ENCODE measurements around the gene GRK3.

Gene GRK3

DNA sequence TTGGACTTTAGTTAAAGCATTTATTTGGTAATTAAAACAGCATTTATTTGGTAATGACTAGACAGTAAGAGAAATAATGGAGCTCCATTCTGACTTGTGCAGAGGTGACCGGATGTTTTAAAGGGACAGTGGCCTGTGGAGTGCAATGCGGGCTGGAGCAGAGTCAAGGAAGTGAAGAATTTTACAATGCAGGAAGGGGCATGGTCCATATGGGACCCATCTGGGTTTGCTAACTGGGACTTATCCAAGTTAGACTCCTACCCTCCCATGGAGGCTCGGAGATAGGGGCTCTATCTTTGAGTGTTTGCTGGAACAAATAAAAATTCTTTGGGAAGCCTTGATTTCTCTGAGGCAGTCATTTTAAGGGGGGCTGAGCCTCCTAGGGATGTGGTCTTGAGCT lies 117.6 kb downstream of the GRK3 start:
- Mint-ChIP-seq H3K4me1 (no peaks in the 10 kb centered on the region), H3K36me3 (peaks cover 27% of the 10 kb centered on the region), H3K27me3 (no peaks in the 10 kb centered on the region), H3K27ac (peak overlapping the region; percentile 34), H3K9me3 (no peaks in the 10 kb centered on the region), H3K4me3 (no peak overlapping the region)
- CTCF ChIA-PET, result no interaction called here
- no peak for DNase-seq

DNA sequence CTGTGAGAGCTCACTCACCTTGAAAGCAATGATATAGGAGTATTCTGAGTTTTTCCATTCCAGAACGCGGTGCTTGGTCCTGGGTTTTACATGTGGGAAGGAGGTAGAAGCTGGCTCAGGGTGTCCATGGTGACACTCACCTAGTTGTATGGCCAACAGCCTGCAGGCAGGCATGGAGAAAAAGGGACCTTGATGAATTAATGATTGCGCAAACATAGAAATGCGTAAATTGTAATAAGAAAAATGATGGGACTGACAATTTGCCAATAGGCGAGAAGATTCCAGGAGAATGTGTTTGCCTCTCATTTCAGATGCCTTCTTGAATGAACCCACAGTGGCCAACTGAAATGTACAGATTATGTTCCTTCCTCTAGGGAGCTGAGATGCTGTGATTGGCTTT lies 124.2 kb downstream of the GRK3 start:
- CTCF ChIA-PET, result no interaction called here
- peaks cover 41% of the 10 kb centered on the region for H3K36me3 Mint-ChIP-seq

GRCh38 chr22:25689631-25690030 lies 125.2 kb downstream of the GRK3 start:
- Mint-ChIP-seq H3K9me3 (no peaks in the 10 kb centered on the region), H3K27me3 (no peaks in the 10 kb centered on the region), H3K4me1 (no peaks in the 10 kb centered on the region), H3K27ac (no peak overlapping the region), H3K4me3 (no peak overlapping the region), H3K36me3 (peaks cover 39% of the 10 kb centered on the region)
- no peak for DNase-seq
- CTCF ChIA-PET, result no interaction called here

More for the DNA sequence above, 124.2 kb downstream of the GRK3 start:
- Mint-ChIP-seq H3K27ac (no peak overlapping the region), H3K9me3 (no peaks in the 10 kb centered on the region), H3K27me3 (no peaks in the 10 kb centered on the region), H3K4me1 (no peaks in the 10 kb centered on the region), H3K4me3 (no peak overlapping the region)
- DNase-seq, result no peak

- Mint-ChIP-seq H3K27ac (no peak overlapping the region), H3K9me3 (no peaks in the 10 kb centered on the region), H3K36me3 (peaks cover 45% of the 10 kb centered on the region), H3K27me3 (no peaks in the 10 kb centered on the region), H3K4me3 (no peak overlapping the region), H3K4me1 (no peaks in the 10 kb centered on the region)
- CTCF ChIA-PET, result no interaction called here
- no peak for DNase-seq
These were observed 126.3 kb downstream of the GRK3 start for GRCh38 chr22:25690798-25691197.

GRCh38 chr22:25692397-25693267 lies 128.2 kb downstream of the GRK3 start:
- CTCF ChIA-PET, result interaction anchor here (0.9 to 1.2 kb wide), 2 partner anchors 80 to 230 kb away, joined by 3 read pairs; no protein-coding TSS in a partner anchor

GRCh38 chr22:25693268-25693565 lies 128.7 kb downstream of the GRK3 start:
- CTCF ChIA-PET, result interaction anchor here (0.9 to 1.2 kb wide), 2 partner anchors 80 to 230 kb away, joined by 3 read pairs; no protein-coding TSS in a partner anchor
- Mint-ChIP-seq H3K4me1 (no peaks in the 10 kb centered on the region), H3K36me3 (peaks cover 58% of the 10 kb centered on the region), H3K9me3 (no peaks in the 10 kb centered on the region), H3K4me3 (no peak overlapping the region), H3K27me3 (no peaks in the 10 kb centered on the region), H3K27ac (no peak overlapping the region)
- no peak for DNase-seq

More at GRCh38 chr22:25692397-25693267, 128.2 kb downstream of the GRK3 start:
- no peak for DNase-seq
- no peaks in the 10 kb centered on the region for H3K4me1 Mint-ChIP-seq
- no peak overlapping the region for H3K27ac Mint-ChIP-seq
- peaks cover 54% of the 10 kb centered on the region for H3K36me3 Mint-ChIP-seq
- no peaks in the 10 kb centered on the region for H3K27me3 Mint-ChIP-seq
- no peaks in the 10 kb centered on the region for H3K9me3 Mint-ChIP-seq
- H3K4me3 Mint-ChIP-seq, result no peak overlapping the region

DNA sequence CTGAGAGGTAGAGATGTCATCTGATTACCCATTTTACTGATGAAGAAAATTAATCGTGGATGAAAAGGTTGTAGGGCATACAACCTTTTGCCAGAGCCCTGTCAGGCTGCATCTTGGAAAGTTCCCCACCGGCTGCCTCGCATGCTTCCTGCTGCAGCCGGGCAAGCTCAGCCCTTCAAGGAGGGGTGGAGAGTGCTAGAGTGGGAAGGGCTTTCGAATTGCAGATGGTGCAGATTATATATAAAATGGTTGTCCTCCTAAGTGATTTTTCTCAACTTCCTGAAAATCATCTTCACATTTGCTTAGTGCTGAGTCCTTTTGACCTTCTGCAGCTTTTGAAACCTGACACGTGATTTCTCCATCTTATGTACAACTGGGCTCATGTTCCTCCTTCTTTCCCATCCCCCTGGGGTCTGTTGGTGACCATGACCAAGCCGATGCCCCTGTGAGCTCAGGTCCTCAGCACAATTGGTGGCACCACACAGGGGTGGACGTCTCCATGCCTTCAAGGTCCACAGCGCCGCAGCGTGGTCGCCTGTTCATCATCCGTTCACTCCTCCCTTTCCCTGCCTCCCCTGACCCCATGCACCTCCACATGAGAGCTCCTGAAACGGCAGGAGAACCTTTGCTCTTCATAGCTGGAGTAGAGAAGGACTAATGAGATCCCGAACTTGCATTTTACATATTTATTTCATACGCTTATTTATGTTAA lies 129.9 kb downstream of the GRK3 start:
- no peak for DNase-seq
- Mint-ChIP-seq H3K27ac (peak overlapping the region; percentile 13), H3K27me3 (no peaks in the 10 kb centered on the region), H3K4me3 (no peak overlapping the region), H3K9me3 (no peaks in the 10 kb centered on the region), H3K36me3 (peaks cover 61% of the 10 kb centered on the region), H3K4me1 (peaks cover 4% of the 10 kb centered on the region)
- CTCF ChIA-PET, result no interaction called here

DNA sequence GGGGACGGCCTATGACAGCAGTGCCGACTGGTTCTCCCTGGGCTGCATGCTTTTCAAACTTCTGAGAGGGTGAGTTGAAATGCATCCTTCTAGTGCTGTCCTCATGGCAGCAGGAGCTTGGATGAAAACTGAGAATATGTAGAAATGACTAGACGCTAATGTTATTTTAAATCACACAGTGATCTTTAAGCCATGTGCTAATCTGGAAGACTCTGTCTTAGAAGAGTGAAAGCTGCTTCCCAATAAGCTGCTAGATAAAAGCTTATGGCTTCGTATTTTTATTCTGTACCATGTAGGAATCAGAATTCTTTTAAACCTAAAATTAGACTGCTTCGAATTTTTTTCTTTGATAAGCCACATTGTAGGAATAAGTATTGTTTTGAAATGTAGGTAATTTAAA lies 130.7 kb downstream of the GRK3 start:
- no peak overlapping the region for H3K27ac Mint-ChIP-seq
- no peak overlapping the region for H3K4me3 Mint-ChIP-seq
- H3K27me3 Mint-ChIP-seq, result no peaks in the 10 kb centered on the region
- no peak for DNase-seq
- H3K9me3 Mint-ChIP-seq, result no peaks in the 10 kb centered on the region
- H3K4me1 Mint-ChIP-seq, result peaks cover 7% of the 10 kb centered on the region
- CTCF ChIA-PET, result no interaction called here
- H3K36me3 Mint-ChIP-seq, result peaks cover 56% of the 10 kb centered on the region

- Mint-ChIP-seq H3K4me3 (no peak overlapping the region), H3K27me3 (no peaks in the 10 kb centered on the region), H3K27ac (no peak overlapping the region), H3K9me3 (no peaks in the 10 kb centered on the region), H3K36me3 (peaks cover 48% of the 10 kb centered on the region), H3K4me1 (peaks cover 15% of the 10 kb centered on the region)
- no peak for DNase-seq
- CTCF ChIA-PET, result interaction anchor here (1.2 kb wide), 1 partner anchor 76 kb away, joined by 3 read pairs; no protein-coding TSS in a partner anchor
These were observed 132.3 kb downstream of the GRK3 start for GRCh38 chr22:25696763-25697162.

GRCh38 chr22:25697181-25697664 lies 132.7 kb downstream of the GRK3 start:
- Mint-ChIP-seq H3K36me3 (peaks cover 50% of the 10 kb centered on the region), H3K9me3 (no peaks in the 10 kb centered on the region), H3K27me3 (no peaks in the 10 kb centered on the region), H3K4me1 (peaks cover 19% of the 10 kb centered on the region), H3K4me3 (no peak overlapping the region), H3K27ac (no peak overlapping the region)
- DNase-seq, result no peak
- CTCF ChIA-PET, result interaction anchor here (1.2 kb wide), 1 partner anchor 76 kb away, joined by 3 read pairs; no protein-coding TSS in a partner anchor

GRCh38 chr22:25697978-25698377 lies 133.5 kb downstream of the GRK3 start:
- Mint-ChIP-seq H3K27me3 (no peaks in the 10 kb centered on the region), H3K36me3 (peaks cover 46% of the 10 kb centered on the region), H3K4me3 (no peak overlapping the region), H3K9me3 (no peaks in the 10 kb centered on the region), H3K27ac (no peak overlapping the region), H3K4me1 (peaks cover 26% of the 10 kb centered on the region)
- DNase-seq, result no peak
- CTCF ChIA-PET, result interaction anchor here (1.2 to 1.7 kb wide), 2 partner anchors 75 to 81 kb away, joined by 3 to 4 read pairs; no protein-coding TSS in a partner anchor

- Mint-ChIP-seq H3K4me1 (peaks cover 31% of the 10 kb centered on the region), H3K27me3 (no peaks in the 10 kb centered on the region), H3K9me3 (no peaks in the 10 kb centered on the region), H3K4me3 (no peak overlapping the region), H3K27ac (no peak overlapping the region), H3K36me3 (peaks cover 49% of the 10 kb centered on the region)
- CTCF ChIA-PET, result interaction anchor here (1.7 kb wide), 1 partner anchor 80 kb away, joined by 4 read pairs; no protein-coding TSS in a partner anchor
- DNase-seq, result no peak
These were observed 134.0 kb downstream of the GRK3 start for GRCh38 chr22:25698461-25698860.

GRCh38 chr22:25698978-25699377 lies 134.5 kb downstream of the GRK3 start:
- no peaks in the 10 kb centered on the region for H3K9me3 Mint-ChIP-seq
- no peak overlapping the region for H3K27ac Mint-ChIP-seq
- CTCF ChIA-PET, result interaction anchor here (1.7 kb wide), 1 partner anchor 80 kb away, joined by 4 read pairs; no protein-coding TSS in a partner anchor
- H3K36me3 Mint-ChIP-seq, result peaks cover 54% of the 10 kb centered on the region
- DNase-seq, result no peak
- no peak overlapping the region for H3K4me3 Mint-ChIP-seq
- peaks cover 36% of the 10 kb centered on the region for H3K4me1 Mint-ChIP-seq
- no peaks in the 10 kb centered on the region for H3K27me3 Mint-ChIP-seq

GRCh38 chr22:25701056-25701780 lies 136.7 kb downstream of the GRK3 start:
- Mint-ChIP-seq H3K27me3 (no peaks in the 10 kb centered on the region), H3K27ac (no peak overlapping the region), H3K4me1 (peaks cover 56% of the 10 kb centered on the region), H3K36me3 (peaks cover 64% of the 10 kb centered on the region), H3K4me3 (peak overlapping the region; percentile 48), H3K9me3 (no peaks in the 10 kb centered on the region)
- no peak for DNase-seq
- CTCF ChIA-PET, result interaction anchor here (1.1 to 3.3 kb wide), 4 partner anchors 25 to 134 kb away, joined by 3 to 33 read pairs (median 5); no protein-coding TSS in a partner anchor
